HG03460 (cell line): Measurements from ENCODE around the gene FRYL.
A peak's percentile ranks its signal among the peaks of the same experiment; 100 is the strongest.
"Not testable (repeated sequence)": the region's sequence is repeated elsewhere in the genome, so short reads cannot be mapped to it uniquely, and the experiment has no call there.

Experiments
- ATAC-seq: cut with Tn5 transposase; IDR thresholded peaks from one replicate; pipeline ENCODE4 v1.9.1; 2021; ENCODE audit not compliant: unreplicated experiment

The FRYL gene

DNA sequence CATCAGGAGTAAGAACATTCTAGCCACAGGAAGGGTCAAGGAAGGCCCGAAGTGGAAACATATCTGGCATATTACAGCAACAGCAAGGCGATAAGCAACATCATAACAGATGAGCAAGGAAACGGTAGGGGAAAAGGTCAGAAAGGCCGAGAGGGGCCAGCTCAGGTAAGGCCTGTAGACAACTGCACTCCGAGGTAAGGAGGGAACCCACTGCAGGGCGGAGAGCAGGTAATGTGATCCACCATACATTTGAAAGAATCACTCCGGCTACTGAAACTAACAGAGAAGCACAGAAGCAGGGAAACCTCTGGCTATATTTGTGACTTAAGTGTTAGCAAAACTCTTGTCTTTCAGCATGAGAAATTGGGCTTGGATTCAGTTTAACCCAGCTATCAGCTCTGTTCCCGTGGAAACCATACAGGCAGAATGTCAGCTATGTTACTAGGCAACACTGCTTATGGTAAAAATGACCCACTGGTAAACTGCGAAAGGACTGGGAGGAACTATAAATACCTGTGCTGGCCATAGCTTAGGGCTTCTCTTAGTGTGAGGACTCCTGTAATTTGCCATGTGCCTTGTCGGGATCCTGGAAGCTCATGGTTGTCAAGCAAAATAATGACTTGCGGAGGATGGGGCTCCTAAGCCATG lies 31.0 kb downstream of the FRYL start:
- ATAC-seq = no peak

DNA sequence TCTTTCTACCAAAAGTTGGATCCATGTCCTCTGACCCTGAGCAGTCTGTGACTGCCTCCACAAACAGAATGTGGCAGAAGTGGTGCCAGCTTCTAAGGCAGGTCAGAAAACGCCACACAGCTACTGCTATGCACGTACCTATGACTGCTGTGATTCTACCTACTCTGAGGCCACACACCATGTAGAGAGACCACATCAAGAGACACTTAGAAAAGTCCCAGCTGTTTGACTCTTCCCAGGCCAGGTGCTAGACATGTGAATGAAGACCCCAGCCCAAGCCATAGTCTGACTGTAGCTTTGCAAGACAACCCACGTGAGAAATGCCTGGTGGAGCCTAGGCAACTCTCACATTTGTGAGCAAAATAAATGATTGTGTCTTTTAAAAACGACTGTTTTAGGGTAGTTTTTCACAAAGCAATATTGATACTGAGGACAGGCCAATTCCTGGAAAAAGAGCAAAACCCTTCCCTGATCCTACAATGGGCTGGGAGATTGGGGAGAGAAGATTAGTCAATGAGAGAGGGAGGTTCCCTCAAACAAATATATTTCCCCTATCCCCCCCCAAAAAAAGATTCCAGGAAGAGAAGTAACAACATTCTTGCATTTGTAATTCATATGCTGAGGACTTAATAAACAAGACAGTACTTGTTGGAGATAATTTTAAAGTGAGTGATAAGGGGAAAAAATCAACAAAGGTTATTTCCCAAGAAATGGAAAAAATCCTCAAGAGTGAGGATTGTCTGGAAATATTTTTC lies 33.3 kb downstream of the FRYL start:
- no peak for ATAC-seq

DNA sequence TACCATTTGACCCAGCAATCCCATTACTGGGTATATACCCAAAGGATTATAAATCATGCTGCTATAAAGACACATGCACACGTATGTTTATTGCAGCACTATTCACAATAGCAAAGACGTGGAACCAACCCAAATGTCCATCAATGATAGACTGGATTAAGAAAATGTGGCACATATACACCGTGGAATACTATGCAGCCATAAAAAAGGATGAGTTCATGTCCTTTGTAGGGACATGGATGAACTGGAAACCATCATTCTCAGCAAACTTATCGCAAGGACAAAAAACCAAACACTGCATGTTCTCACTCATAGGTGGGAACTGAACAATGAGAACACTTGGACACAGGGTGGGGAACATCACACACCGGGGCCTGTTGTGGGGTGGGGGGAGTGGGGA lies 34.9 kb downstream of the FRYL start:
- not testable (repeated sequence) for ATAC-seq

DNA sequence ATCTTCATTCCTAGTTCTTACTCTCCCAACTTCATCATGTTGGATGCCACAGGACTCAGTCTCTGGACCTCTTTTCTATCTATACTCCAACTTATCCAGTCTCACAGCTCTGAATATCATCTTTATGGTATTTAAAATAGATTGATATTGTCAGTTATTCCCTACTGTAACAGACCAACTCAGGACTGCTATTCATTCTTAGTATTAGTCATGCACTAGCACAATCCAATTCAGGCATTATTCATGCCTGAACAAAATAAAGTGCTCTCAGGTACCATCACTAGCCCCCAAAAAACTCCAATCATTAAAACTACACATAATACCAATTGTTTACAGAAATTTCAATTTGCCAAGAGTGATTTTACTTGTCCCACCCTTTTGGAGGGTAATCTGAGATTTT lies 37.7 kb downstream of the FRYL start:
- no peak for ATAC-seq

DNA sequence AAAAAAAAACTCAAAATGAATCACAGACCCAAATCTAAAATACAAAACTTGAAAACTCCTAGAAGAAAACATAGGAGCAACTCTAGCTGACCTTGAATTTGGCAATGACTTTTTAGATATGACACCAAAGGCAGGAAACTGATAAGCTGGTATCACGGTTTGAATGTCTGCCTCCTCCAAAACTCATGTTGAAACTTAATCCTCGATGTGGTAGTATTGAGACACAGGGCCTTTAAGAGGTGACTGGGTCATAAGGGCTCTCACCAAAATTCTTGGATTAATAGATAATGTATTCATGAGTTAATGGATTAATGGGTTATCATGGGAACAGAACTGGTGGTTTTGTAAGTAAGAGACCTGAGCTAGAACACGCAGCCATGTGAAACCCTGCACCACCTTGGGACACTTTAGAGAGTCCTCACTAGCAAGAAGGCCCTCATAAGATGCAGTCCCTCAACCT lies 40.5 kb downstream of the FRYL start:
- peak; percentile 63 for ATAC-seq

DNA sequence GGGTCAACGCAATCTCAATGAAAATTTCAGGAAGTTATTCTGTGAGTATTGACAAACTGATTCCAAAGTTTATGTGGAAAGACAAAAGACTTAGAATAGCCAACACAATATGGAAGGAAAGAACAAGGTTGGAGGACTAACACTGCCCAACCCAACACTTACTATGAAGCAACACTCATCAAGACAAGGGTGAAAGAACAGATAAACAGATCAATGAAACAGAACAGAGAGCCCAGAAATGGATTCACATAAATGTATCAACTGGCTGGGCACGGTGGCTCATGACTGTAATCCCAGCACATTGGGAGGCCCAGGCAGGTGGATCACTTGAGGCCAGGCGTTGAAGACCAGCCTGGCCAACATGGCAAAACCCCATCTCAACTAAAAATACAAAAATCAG lies 41.2 kb downstream of the FRYL start:
- ATAC-seq = no peak

DNA sequence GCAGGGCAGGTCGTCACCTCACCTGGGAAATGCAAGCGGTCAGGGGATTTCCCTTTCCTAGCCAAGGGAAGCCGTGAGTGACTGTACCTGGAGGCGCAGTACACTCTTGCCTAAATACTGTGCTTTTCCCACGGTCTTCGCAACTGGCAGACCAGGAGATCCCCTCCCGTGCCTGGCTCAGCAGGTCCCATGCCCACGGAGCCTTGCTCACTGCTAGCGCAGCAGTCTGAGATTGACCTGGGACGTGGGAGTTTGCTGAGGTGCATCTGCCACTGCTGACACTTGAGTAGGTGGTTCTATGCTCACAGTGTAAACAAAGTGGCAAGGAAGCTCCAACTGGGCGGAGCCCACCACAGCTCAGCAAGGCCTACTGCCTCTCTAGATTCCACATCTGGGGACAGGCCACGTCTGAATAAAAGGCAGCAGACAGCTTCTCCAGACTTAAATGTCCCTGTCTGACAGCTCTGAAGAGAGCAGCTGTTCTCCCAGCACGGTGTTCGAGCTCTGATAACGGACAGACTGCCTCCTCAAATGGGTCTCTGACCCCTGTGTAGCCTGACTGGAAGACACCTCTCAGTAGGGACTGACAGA lies 51.1 kb downstream of the FRYL start:
- not testable (repeated sequence) for ATAC-seq

DNA sequence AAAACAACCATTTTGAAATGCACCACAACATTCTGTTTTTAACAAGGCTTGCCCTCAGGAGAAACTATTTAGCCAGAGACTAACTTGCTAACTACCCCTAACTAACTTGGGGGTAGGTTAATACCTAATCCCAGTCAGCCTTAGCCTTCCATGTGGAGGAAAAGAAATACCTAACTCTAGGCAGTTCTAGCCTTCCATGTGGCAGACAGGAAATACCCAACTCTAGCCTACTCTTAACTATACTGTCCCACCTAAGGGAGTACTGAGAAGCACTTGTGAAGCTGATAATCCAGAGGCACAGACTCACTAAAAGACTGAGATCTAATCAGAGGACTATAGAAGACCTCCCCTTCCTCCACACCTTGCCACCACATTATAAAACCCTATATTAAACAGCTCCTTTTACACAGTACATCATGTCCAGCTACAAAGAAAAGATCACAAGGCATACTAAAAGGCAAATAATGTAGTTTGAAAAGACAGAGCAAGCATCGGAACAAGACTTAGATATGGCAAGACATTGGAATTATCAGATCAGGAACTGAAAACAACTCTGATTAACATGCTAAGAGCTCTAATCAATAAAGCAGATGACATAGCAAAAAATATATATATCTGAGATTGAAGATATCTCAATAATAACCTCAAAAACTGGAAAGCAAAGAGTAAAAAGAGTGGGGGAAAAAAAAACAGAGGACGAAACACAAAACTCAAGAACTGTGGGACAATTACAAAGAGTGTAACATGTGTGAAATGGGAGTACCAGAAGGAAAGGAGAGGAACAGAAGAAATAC lies 52.2 kb downstream of the FRYL start:
- ATAC-seq = no peak

DNA sequence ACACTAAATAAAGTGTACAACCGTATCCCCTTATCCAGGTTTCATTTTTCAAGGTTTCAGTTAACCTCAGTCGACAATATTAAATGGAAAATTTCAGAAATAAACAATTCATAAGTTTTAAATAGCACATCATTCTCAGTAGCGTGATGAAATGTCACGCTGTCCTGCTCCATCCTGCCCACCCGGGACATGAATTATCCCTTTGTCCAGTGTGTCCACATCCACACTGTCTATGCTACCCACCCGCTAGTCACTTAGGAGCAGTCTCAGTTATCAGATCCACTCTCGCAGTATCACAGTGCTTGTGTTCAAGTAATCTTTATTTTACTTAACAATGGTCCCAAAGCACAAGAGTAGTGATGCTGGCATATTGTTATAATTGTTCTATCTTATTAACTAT lies 54.7 kb downstream of the FRYL start:
- ATAC-seq = no peak

DNA sequence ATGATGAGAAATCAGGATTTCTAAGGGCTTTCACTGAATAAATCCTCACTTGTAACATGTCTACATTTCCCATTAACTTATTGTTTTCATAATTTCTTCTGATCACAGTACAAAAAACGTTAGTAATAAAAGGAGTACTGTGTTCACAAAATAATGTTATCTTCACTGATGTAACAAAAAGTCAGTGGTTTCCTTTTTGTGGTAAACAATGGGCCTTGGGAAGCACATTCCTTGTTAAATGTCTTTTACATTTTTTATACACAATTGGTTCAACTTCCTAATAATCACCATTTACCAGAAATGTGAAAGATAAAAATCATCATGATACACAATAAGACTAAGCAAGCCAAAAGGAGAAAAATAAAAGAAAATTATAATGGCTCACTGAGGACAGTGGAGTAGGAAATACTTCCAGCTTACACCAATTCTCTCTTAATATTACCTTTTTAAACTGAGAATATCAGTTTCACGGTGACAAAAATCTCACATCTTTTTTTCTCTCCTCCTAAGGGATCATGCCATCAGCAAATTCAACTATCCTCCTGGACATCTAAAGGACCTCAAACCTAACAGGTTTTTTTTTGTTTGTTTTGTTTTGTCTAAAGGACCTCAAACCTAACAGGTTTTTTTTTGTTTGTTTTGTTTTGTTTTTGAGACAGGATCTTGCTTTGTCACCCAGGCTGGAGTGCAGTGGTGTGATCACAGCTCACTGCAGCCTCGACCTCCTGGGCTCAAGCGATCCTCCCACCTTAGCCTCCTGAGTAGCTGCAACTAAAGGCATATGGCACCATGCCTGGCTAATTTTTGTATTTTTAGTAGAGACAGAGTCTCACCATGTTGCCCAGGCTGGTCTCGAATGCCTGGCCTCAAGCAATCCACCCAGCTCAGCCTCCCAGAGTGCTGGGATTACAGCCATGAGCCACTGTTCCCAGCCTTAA lies 57.3 kb downstream of the FRYL start:
- ATAC-seq = no peak

DNA sequence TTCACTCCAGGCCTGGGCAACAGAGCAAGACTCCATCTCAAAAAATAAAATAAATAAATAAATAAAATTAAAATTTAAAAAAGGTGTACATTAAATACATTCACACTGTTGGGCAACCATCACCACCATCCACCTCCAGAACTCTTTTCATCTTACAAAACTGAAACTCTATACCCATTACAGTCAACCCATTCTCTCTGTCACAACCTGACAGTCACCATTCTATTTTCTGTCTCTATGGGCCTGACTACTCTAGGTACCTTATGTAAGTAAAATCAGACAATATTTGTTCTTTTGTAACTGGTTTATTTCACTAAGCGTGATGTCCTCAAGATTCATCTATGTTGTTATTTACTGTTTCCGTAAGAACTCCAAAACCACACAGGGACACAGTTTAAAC lies 59.6 kb downstream of the FRYL start:
- ATAC-seq = no peak

DNA sequence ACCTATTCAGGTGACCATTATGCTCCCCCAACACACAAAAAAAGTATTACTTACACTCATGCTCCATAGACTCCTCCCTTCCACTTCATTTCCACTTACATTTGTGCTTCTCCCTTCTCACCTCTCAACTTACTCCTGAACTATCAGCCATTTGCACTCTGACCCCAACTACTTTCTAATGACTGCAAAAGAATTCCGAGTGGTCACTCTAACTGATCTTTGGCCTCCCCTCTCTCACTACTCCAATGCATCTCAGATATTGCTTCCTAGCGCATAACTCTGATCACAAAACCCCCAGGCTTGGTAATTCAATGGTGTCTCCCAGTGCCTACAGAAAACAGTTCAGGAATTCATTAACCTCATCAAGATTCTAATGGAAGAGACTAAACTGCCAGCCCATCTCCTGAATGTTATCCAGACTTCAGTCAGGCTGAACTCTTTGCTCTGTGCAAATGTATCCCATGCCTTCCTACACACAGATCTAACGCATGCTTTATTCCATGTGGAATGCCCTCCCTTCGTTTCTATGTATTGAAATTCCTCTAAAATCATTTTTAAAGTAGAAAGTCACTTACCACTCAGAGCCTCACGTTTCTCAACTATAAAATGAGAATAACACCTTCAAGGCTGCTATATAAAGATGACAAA lies 61.1 kb downstream of the FRYL start:
- ATAC-seq = no peak

DNA sequence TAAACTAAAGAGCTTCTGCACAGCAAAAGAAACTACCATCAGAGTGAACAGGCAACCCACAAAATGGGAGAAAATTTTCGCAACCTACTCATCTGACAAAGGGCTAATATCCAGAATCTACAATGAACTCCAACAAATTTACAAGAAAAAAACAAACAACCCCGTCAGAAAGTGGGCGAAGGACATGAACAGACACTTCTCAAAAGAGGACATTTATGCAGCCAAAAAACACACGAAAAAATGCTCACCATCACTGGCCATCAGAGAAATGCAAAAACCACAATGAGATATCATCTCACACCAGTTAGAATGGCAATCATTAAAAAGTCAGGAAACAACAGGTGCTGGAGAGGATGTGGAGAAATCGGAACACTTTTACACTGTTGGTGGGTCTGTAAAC lies 63.8 kb downstream of the FRYL start:
- not testable (repeated sequence) for ATAC-seq

DNA sequence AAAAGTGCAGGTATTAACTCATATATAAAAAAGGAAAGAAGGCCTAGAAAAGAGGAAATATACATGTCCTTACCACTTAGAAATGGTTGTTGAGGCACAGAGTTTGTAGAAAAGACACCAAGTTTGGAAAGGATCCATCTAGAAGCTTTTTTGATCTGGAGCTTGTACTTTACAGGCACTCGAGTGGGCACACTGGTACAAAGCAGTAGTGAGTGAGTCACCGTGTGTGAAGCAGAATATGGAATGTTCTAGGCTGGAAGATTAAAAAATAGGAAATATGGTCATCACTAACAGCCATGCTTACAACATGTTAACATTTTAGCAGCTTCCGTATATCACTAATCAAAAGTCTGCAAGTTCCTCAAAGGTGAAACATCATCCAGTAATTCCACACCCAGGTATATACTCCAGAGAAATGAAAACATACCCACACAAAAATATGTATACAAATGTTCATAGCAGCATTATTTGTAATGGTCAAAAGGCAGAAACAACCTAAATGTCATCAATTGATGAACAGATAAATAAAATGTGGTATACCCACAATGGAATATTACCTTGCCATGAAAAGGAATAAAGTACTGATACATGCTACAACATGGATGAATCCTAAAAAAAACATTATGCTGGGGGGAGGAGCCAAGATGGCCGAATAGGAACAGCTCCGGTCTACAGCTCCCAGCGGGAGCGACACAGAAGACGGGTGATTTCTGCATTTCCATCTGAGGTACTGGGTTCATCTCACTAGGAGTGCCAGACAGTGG lies 69.5 kb downstream of the FRYL start:
- ATAC-seq = no peak

DNA sequence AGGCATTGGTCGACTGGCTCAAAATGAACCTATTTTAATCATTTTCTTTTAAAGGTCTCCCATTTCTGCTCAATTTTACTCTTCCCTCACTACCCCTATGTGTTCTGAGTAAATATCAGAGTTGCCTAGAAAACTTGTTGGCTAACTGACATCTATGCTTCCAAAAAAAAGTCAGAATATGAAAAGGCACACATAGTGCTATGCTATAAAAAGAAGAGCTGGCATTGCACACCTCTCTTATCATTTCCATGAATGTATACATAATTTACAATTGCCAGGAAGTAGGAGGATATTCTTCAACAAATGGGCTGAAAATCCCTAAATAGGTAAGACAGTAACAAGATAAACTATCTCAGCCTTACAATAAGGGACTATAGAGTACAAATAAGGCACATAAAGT lies 70.2 kb downstream of the FRYL start:
- no peak for ATAC-seq

DNA sequence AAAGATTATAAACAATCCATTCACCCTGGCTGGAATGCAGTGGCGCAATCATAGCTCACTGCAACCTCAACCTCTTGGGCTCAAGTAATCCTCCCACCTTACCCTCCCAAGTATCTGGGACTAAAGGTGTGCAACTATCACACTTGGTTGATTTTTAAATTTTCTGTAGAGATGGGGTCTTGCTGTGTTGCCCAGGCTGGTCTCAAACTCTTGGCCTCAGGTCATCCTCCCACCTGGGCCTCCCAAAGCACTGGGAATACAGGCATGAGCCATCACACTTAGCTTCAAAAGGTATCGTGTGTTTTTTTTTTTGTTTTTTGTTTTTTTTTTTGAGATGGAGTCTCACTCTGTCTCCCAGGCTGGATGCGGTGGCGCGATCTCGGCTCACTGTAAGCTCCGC lies 71.5 kb downstream of the FRYL start:
- ATAC-seq = no peak

DNA sequence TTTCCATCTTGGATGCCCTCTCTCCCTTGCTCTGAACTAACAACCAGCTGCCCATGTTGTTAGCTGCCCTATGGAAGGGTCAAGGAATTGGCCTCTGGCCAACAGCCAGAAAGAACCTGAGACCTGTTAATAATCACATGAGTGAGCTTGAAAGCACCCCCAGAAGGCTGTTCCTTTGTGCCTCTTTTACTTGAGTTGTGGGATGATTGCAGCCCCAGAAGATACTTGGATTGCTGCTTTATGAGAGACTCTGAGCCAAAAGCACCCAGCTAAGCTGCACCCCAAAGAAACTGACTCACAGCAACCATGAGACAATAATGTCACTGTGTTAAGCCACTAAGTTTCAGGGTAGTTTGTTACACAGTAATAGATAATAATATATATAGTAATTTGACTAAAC lies 73.3 kb downstream of the FRYL start:
- ATAC-seq = no peak

DNA sequence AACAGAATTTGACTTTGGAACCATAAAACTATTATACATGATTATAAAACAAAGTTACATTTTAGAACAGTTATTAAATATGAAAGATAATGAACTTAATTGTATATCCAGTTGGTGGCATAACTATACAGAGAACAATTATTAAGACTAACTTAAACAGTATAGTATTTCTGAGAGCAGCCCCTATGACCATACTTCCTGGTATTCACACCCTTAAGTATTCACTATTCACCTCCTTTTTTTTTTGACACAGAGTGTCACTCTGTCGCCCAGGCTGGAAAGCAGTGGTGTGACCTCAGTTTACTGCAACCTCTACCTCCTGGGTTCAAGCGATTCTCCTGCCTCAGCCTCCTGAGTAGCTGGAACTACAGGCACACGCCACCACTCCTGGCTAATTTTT lies 74.5 kb downstream of the FRYL start:
- no peak for ATAC-seq

DNA sequence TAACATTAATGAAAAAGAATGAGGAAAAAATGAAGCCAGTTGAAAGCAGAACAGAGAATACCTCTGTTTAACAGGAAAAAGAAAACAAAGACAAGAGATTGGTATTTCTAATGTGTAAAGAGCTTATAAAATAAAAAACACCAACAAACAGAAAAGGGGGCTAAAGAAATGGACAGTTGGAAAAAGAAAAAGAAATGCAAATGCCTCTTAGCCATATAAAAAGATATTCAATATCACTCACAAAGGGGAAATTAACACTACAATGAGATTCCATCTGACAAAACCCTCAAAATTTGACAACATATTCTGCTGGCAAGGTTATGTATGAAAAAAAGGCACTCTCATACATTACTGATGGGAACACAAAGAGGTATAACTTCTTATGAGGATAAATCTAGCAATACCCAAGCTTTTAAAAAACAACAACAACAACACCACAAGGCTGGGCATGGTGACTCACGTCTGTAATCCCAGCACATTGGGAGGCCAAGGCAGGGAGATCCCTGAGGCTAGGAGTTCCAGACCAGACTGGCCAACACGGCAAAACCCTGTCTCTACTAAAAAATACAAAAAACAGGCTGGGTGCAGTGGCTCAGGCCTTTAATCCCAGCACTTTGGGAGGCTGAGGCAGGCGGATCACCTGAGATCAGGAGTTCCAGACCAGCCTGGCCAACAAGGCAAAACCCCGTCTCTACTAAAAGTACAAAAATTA lies 75.8 kb downstream of the FRYL start:
- ATAC-seq = no peak
